Activated naive CD4-positive, alpha-beta T cell treated with anti-CD3 and anti-CD28 coated beads, Interleukin-2, amount 10 ng/mL, durations not matched to agents 7 days and 5 days (primary cell): ENCODE results near the gene AGAP1.

ENCODE experiments used
- CTCF ChIA-PET: fragments of 350-600 bp; sonication (Branson Sonifier 250); formaldehyde crosslinking; loops from one replicate; lab custom pipeline; 2021; ENCODE audit warnings: antibody characterized with exemption; lab: Charles Lee
- DNase-seq: peaks from one replicate; pipeline ENCODE4 v3.0.0-alpha.2; 2020
- H3K27ac Mint-ChIP-seq: one replicate; pipeline ENCODE4 v1.8.0; 2021; ENCODE audit warnings: mild to moderate bottlenecking, moderate library complexity, mixed read lengths
- H3K27me3 Mint-ChIP-seq: one replicate; pipeline ENCODE4 v1.8.0; 2021; ENCODE audit warnings: mild to moderate bottlenecking, mixed read lengths
- H3K36me3 Mint-ChIP-seq: one replicate; pipeline ENCODE4 v1.8.0; 2021; ENCODE audit warnings: mixed read lengths
- H3K4me1 Mint-ChIP-seq: one replicate; pipeline ENCODE4 v1.8.0; 2021; ENCODE audit warnings: mixed read lengths
- H3K4me3 Mint-ChIP-seq: one replicate; pipeline ENCODE4 v1.8.0; 2021; ENCODE audit warnings: mild to moderate bottlenecking, moderate library complexity, mixed read lengths
- H3K9me3 Mint-ChIP-seq: one replicate; pipeline ENCODE4 v1.8.0; 2021; ENCODE audit warnings: mixed read lengths

Gene AGAP1

DNA sequence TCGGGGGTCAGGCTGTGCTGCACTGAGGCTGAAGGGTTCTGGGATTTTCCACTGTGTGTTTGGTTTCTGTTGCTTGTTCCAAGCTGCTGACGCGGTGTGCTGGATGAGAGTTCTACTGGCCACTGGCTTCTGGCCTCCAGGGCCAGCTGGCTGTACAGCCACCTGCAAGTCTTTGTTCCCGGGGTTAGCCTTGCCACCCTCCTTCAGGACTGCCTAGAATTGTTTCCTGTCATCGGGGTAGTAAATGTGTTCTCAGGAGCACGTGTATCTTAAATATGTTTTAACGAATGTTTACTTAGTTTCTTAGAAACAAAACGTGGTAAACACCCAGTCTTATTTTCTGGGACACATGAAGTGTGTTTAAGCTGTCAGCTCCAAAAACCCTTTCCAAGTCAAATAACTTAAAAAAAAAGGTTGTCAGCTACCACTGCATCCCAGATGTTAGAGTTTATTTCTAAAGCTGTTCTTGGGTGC lies 231.2 kb downstream of the AGAP1 start:
- no peak overlapping the region for H3K4me3 Mint-ChIP-seq
- H3K27ac Mint-ChIP-seq = no peak overlapping the region
- H3K36me3 Mint-ChIP-seq = no peaks in the 10 kb centered on the region
- DNase-seq = no peak
- no peaks in the 10 kb centered on the region for H3K9me3 Mint-ChIP-seq
- peaks cover 3% of the 10 kb centered on the region for H3K27me3 Mint-ChIP-seq
- CTCF ChIA-PET = no interaction called here
- H3K4me1 Mint-ChIP-seq = no peaks in the 10 kb centered on the region

DNA sequence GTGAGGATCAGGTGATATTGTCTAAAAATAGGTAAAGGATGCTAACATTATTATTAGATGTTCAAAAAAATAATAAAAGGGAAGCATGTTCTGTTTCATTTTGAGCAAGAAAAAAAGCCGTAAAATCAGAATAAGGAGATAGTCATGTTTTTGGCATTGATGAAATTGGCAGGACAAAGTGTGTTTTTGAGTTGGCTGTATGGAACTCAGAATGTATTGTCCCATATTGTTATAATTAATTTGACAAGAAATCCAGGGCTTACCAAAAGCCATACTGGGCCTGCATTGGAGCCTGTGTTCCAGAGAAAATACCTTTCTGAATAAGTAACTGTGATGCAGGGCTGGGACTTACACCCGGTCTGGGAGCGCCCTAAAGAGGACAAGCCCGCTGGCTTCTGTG lies 232.0 kb downstream of the AGAP1 start:
- Mint-ChIP-seq H3K4me3 (no peak overlapping the region), H3K27ac (no peak overlapping the region), H3K9me3 (no peaks in the 10 kb centered on the region), H3K4me1 (no peaks in the 10 kb centered on the region), H3K27me3 (peaks cover 3% of the 10 kb centered on the region), H3K36me3 (no peaks in the 10 kb centered on the region)
- CTCF ChIA-PET = no interaction called here
- DNase-seq = no peak

DNA sequence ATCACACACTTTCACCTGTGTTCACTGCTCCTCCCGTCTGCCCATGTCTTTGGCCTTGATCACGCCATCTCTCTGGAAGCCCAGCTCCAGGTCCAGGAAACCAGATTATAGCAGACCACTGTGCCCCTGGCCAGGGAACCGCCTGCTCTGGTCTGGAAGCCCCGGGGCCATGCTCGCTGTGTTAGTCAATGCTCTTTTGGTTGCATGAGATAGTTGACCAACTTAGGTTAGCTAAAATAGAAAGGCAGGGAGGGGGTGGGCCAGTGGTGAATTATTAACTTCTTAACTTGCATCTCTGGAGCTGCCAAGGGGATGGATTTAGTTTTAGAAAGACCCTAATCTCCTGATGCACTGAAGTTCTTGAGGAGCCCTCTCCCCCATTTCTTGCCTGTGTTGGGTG lies 232.7 kb downstream of the AGAP1 start:
- Mint-ChIP-seq H3K27ac (no peak overlapping the region), H3K4me1 (no peaks in the 10 kb centered on the region), H3K36me3 (no peaks in the 10 kb centered on the region), H3K9me3 (no peaks in the 10 kb centered on the region), H3K4me3 (no peak overlapping the region), H3K27me3 (peaks cover 3% of the 10 kb centered on the region)
- DNase-seq = no peak
- CTCF ChIA-PET = no interaction called here

DNA sequence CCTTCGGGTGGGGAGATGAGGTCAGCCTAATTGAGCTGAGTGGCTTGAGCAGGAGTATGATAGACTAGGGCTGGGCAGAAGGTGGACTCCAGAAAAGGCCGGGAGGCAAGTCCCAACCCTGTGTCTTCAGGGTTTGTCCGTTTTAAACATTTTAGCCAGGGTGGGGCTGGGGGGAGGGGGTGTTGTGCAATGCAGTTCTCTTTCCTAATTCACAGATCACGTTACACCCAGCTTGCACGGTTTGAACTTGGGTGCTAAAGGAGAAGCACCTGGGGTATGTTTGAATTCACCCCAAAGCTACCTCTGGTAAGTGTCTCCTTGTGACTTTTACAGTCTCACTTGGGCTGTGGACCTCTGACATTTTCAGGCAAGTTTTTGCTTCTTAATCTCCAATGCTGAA lies 233.3 kb downstream of the AGAP1 start:
- no peak overlapping the region for H3K27ac Mint-ChIP-seq
- no peaks in the 10 kb centered on the region for H3K9me3 Mint-ChIP-seq

DNA sequence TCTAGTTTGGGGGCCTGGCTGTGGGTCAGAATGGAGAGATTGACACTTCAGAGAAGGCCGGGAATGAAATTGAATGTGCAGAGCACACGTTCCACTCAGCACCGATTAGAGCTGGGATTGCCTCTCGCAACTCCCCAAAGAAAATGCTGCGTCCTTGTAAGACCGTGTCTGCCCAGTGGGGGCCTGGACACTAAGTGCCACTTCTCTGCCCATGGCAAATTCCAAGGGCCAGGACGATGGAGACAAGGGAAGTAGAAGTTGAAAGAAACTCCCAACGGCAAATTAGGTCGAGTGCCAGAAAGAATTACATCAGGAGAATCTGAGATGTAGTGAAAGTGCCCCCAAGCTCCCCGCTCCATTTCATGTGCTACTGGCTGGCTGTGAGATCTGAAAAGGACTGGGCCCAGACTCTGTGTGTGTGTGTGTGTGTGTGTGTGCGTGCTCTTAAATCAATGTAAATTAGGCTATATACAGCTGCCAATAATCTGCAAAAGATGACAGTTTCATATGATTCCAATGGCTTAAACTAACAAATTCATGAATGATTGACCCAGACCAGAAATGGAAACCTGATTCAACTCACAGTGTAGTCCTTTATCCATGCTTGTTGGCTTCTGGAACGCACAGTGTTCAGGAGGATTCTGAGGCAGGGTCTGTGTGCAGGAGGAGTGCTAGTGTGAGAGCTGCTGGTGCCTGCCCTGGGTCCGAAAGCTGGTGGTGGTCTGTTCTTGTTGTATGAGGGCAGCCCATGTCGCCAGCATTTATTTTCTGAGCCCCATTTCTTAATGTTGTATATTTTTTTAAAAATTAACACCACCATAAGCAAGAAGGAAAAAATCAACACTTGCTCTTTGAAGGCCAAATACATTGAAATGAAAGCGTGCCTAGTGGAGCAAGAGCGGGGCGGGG lies 234.3 kb downstream of the AGAP1 start:
- DNase-seq = no peak
- peaks cover 12% of the 10 kb centered on the region for H3K27me3 Mint-ChIP-seq
- CTCF ChIA-PET = no interaction called here
- H3K27ac Mint-ChIP-seq = no peak overlapping the region
- H3K9me3 Mint-ChIP-seq = no peaks in the 10 kb centered on the region
- no peak overlapping the region for H3K4me3 Mint-ChIP-seq
- no peaks in the 10 kb centered on the region for H3K4me1 Mint-ChIP-seq
- no peaks in the 10 kb centered on the region for H3K36me3 Mint-ChIP-seq

More for the DNA sequence above, 233.3 kb downstream of the AGAP1 start:
- CTCF ChIA-PET = no interaction called here
- Mint-ChIP-seq H3K36me3 (no peaks in the 10 kb centered on the region), H3K4me3 (no peak overlapping the region), H3K27me3 (peaks cover 3% of the 10 kb centered on the region), H3K4me1 (no peaks in the 10 kb centered on the region)
- no peak for DNase-seq

DNA sequence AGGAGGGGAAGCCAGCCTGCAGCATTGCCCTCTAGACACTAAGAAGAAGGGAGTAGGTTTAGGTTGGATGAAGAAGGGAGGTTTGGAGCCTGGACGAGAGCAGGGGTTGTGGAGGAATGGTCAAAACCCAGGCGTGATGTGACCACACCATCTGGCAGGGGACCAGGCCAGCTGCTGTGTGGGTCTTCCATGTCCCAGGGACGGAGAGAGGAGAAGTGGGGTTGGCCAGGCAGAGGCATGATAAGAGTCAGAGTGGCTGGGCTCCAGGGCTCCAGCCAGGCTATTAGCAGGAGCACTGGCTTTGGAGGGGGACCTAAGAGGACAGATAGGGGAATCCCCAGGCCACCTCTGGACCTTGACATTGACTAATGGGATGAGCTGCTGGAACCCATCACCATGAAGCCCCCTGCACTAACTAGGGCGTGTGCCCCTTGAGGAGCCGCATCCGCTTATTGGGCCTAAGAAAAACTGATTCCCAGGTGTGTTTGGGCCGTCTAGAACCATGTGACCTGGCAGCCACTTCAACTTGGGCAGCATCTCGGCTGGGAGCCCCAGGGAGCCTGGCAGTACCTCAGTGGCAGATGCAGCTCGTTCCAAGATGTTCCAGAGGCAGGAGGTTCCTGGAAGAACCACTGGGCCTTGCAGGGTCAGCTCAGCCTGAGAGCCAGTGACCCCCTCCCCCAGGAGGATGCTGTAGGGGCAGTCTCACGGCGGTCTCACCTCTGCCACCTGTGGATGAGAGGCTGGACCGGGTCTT lies 235.1 kb downstream of the AGAP1 start:
- Mint-ChIP-seq H3K4me3 (no peak overlapping the region), H3K27ac (no peak overlapping the region), H3K27me3 (peaks cover 12% of the 10 kb centered on the region), H3K9me3 (no peaks in the 10 kb centered on the region), H3K36me3 (no peaks in the 10 kb centered on the region), H3K4me1 (no peaks in the 10 kb centered on the region)
- DNase-seq = no peak
- CTCF ChIA-PET = no interaction called here

DNA sequence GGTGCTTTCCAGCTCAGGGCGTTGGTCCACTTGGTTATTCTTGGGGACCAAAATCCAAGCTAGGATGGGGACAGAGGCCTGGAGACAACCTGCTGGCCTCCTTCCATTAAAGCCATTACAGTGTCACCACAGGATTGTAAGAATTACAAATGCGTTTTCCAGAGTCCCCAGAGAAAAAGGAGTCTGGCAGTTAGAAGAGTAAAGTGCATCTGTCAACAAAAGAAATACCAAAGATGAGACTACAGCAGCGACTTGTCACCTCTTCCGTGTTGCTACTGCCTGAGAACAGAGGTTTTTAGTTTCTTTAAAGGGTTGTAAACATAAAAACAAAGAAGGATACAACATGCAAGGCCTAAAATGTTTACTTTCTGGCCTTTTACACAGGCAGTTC lies 235.7 kb downstream of the AGAP1 start:
- no peak overlapping the region for H3K27ac Mint-ChIP-seq
- no peaks in the 10 kb centered on the region for H3K36me3 Mint-ChIP-seq
- no peaks in the 10 kb centered on the region for H3K9me3 Mint-ChIP-seq
- H3K4me1 Mint-ChIP-seq = no peaks in the 10 kb centered on the region
- H3K27me3 Mint-ChIP-seq = peaks cover 13% of the 10 kb centered on the region
- CTCF ChIA-PET = interaction anchor here (1.0 kb wide), 1 partner anchor 134 kb away, joined by 3 read pairs; no protein-coding TSS in a partner anchor
- DNase-seq = no peak
- no peak overlapping the region for H3K4me3 Mint-ChIP-seq

DNA sequence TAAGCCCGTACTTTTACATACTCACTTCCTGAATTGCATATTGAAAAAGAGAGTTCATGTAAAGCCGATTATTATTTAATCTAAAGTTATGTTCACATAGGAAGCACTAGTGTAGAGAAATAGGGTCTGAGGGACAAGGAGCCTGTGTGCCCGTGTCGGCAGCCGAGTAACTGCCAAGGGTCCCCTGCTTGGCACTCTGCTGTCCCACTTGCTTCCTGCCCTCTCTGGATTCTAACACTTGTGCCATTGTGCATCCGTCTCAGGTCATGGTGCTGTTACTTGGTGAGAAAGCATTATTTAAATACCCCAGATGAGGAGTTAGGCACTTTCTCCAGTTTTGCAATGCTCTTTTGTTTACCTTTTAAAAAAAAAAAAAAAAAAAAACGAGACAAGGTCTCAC lies 236.3 kb downstream of the AGAP1 start:
- CTCF ChIA-PET = interaction anchor here (1.0 kb wide), 1 partner anchor 134 kb away, joined by 3 read pairs; no protein-coding TSS in a partner anchor
- Mint-ChIP-seq H3K27ac (no peak overlapping the region), H3K27me3 (peaks cover 16% of the 10 kb centered on the region), H3K9me3 (no peaks in the 10 kb centered on the region), H3K36me3 (no peaks in the 10 kb centered on the region), H3K4me3 (no peak overlapping the region), H3K4me1 (no peaks in the 10 kb centered on the region)
- DNase-seq = no peak

DNA sequence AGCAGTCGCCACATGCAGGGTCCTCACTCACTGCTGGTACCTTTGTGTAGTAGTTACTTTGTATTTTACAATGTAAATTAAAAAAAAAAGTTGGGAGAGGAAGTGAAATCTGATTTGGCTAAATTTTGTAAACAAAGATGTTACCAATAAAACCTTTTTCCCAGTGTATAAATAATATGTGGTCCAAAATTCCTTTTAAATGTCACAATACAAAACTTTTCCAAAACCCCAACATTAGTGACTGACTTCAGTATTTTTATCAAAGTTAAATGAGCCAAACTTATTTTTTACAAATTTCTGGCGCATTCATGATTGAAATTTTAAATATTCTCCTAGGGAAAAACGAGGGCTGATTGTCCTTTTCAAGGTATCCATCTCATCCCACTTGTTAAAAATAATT lies 239.9 kb downstream of the AGAP1 start:
- Mint-ChIP-seq H3K27me3 (peaks cover 13% of the 10 kb centered on the region), H3K4me3 (no peak overlapping the region), H3K36me3 (no peaks in the 10 kb centered on the region), H3K27ac (no peak overlapping the region), H3K4me1 (no peaks in the 10 kb centered on the region), H3K9me3 (no peaks in the 10 kb centered on the region)
- CTCF ChIA-PET = no interaction called here
- no peak for DNase-seq

DNA sequence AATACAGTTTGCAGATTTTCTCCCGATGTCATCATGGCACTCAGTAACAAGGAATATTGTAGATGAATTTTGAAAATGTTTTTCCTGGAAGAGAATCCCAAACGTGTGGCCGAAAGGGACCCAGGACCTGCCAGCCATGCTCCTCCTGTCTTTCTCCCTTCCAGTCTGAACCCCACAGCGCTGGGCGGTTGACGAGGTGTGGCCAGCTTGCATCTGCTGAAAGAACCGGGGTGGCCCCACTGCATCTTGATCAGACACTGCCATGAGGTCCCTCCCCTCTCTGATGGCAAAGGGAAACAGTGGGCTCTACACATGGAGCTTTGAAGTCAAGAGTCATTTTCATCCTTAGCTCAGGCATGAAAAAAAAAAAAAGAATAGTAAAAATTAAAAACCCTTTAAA lies 240.3 kb downstream of the AGAP1 start:
- CTCF ChIA-PET = no interaction called here
- Mint-ChIP-seq H3K27me3 (peaks cover 13% of the 10 kb centered on the region), H3K36me3 (no peaks in the 10 kb centered on the region), H3K27ac (no peak overlapping the region), H3K4me3 (no peak overlapping the region), H3K4me1 (no peaks in the 10 kb centered on the region), H3K9me3 (no peaks in the 10 kb centered on the region)
- no peak for DNase-seq

DNA sequence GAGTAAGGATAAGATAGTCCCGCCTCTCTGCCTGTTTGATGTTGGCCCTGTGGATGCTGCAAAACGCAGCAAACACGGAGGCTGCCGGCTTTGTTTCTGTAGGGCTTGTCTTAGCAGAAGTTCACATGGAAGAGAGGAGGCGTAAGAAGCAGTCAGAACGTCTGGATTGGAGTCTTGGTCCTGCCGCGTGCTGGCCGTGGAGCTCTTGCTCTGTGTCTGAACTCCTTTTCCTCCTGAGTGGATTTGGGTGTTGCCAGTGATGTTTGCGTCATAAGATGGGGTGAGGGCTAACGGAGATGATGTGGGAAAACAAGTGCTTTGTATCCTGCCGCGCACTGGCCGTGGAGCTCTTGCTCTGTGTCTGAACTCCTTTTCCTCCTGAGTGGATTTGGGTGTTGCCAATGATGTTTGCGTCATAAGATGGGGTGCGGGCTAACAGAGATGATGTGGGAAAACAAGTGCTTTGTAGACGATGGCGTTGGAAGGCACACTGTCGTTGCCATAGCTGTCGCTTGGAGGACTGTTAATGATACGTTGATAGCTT lies 240.9 kb downstream of the AGAP1 start:
- Mint-ChIP-seq H3K27ac (no peak overlapping the region), H3K4me3 (no peak overlapping the region), H3K4me1 (no peaks in the 10 kb centered on the region), H3K9me3 (no peaks in the 10 kb centered on the region), H3K27me3 (peaks cover 13% of the 10 kb centered on the region), H3K36me3 (no peaks in the 10 kb centered on the region)
- no peak for DNase-seq
- CTCF ChIA-PET = no interaction called here

DNA sequence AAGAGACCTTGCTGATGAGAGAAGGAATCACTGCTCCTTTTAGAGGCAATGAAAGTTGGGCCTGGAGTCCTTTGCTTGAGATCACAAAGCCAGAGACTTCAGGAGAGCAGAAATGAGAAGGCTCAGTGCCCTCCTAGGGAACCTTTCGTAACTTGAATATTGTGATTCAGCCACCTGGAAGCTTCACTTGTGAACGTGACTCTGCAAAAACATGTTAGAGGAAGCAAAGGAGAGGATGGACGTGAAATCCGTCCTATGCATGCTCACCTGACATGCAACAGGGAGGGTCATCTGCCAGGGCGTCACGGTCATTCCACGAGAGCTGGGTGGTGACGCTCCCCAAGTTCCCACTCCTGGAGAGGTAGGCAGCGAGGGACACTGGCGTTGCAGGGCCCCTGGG lies 243.6 kb downstream of the AGAP1 start:
- no peak for DNase-seq
- H3K4me3 Mint-ChIP-seq = no peak overlapping the region
- H3K4me1 Mint-ChIP-seq = no peaks in the 10 kb centered on the region
- H3K36me3 Mint-ChIP-seq = no peaks in the 10 kb centered on the region
- peaks cover 11% of the 10 kb centered on the region for H3K27me3 Mint-ChIP-seq
- no peaks in the 10 kb centered on the region for H3K9me3 Mint-ChIP-seq
- CTCF ChIA-PET = no interaction called here
- no peak overlapping the region for H3K27ac Mint-ChIP-seq

DNA sequence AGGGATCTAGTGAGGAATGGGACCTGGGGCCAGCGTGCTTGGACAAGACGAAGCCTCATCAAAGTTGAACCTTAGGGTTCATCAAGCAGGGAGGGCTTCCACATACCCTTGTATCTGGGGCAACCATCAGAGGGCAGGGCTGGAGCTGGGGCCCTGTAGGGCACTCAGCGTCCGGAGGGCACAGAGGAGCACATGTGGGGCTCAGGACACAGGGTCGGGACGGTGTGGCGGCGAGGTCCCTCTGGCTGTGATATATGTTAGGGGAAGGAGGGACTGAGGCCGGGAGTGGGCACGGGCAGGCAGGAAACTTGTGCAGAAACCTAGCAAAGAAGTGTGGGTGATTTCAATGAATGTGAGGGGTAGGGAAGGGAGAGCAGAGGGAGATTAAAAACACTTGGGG lies 244.0 kb downstream of the AGAP1 start:
- CTCF ChIA-PET = no interaction called here
- no peaks in the 10 kb centered on the region for H3K9me3 Mint-ChIP-seq
- no peaks in the 10 kb centered on the region for H3K4me1 Mint-ChIP-seq
- H3K36me3 Mint-ChIP-seq = no peaks in the 10 kb centered on the region
- H3K4me3 Mint-ChIP-seq = no peak overlapping the region
- H3K27ac Mint-ChIP-seq = no peak overlapping the region
- no peak for DNase-seq
- H3K27me3 Mint-ChIP-seq = peaks cover 7% of the 10 kb centered on the region

DNA sequence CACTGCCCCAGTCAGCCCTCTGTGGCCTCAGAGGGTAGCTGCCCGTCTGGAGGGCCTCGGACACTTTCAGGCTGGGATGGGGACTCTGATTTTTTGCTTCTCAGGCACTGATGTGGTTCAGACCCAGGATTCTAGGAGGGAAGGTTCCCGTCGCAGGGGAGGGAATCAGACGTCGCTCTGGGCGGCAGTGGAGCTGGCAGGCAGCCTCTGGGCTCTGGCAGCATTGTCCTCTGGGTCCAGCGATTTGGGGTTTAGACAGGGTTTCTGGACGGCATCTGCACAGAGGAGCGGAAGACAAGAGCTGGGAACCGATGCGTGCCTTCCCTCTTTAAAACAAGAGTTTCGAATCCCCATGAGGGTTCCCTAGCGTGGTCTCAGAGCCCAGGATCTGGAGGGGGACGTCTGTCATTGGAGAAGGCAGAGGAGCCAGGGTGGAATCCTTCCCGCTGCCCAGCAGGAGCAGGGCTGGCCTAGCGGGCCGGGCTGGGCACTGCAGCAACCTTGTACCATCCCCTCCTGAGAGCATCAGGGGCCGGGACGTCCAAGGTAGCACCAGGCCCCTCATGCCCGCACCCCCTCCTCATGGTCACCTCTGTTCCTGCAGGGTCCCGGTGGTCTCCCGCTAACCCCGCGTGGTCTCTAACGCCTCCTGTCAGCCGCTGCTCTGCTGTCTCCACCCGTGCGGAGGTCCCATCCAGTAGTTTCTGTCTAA lies 246.0 kb downstream of the AGAP1 start:
- DNase-seq = no peak
- Mint-ChIP-seq H3K36me3 (no peaks in the 10 kb centered on the region), H3K4me1 (no peaks in the 10 kb centered on the region), H3K9me3 (no peaks in the 10 kb centered on the region), H3K27me3 (peaks cover under 1% of the 10 kb centered on the region), H3K4me3 (no peak overlapping the region), H3K27ac (no peak overlapping the region)
- CTCF ChIA-PET = no interaction called here
